Endodermal cell (in vitro differentiated cells): ENCODE data around the gene COX19. TPM values are rescaled to one million over a fixed set of nuclear protein-coding genes. Genes with fewer than 3 reads are reported as not detected.

Experiments used
- DNase-seq: peaks from one replicate; pipeline ENCODE4 v3.0.0-alpha.2; 2017
- H3K27ac ChIP-seq: 2 replicates; pipeline ENCODE4 v1.5.1; 2013; ENCODE audit warnings: mild to moderate bottlenecking, low read depth, low read length, moderate library complexity
- H3K27me3 ChIP-seq: 2 replicates; pipeline ENCODE4 v1.6.1; 2013; ENCODE audit warnings: mild to moderate bottlenecking, low read length, moderate library complexity; ENCODE audit not compliant: insufficient read depth, control insufficient read depth, poor library complexity, severe bottlenecking
- H3K36me3 ChIP-seq: 2 replicates; pipeline ENCODE4 v1.7.0; 2013; ENCODE audit warnings: mild to moderate bottlenecking, low read length, moderate library complexity; ENCODE audit not compliant: control insufficient read depth, insufficient read depth
- H3K4me1 ChIP-seq: one replicate; pipeline ENCODE4 v1.7.0; 2013; ENCODE audit warnings: low read length; ENCODE audit not compliant: control insufficient read depth, insufficient read depth
- H3K4me3 ChIP-seq: 2 replicates; pipeline ENCODE4 v1.5.1; 2013; ENCODE audit warnings: mild to moderate bottlenecking, low read length, moderate library complexity
- H3K9ac ChIP-seq: 2 replicates; pipeline ENCODE4 v1.6.1; 2013; ENCODE audit warnings: mild to moderate bottlenecking, low read length, moderate library complexity; ENCODE audit not compliant: poor library complexity, severe bottlenecking; ENCODE audit errors: extremely low read depth
- H3K9me3 ChIP-seq: 2 replicates; pipeline ENCODE4 v1.6.1; 2013; ENCODE audit warnings: mild to moderate bottlenecking, low read length, moderate library complexity; ENCODE audit not compliant: control insufficient read depth
- H3K27ac Mint-ChIP-seq: 2 replicates; pipeline ENCODE4 v1.8.0; 2020; ENCODE audit warnings: mixed read lengths
- H3K27me3 Mint-ChIP-seq: 2 replicates; pipeline ENCODE4 v1.8.0; 2021; ENCODE audit warnings: mild to moderate bottlenecking, mixed read lengths; ENCODE audit not compliant: insufficient read depth
- H3K36me3 Mint-ChIP-seq: 2 replicates; pipeline ENCODE4 v1.8.0; 2020; ENCODE audit warnings: low read depth, mixed read lengths
- H3K4me1 Mint-ChIP-seq: 2 replicates; pipeline ENCODE4 v1.8.0; 2020; ENCODE audit warnings: mixed read lengths
- H3K4me3 Mint-ChIP-seq: 2 replicates; pipeline ENCODE4 v1.8.0; 2020; ENCODE audit warnings: mild to moderate bottlenecking, moderate library complexity, mixed read lengths
- H3K9me3 Mint-ChIP-seq: 2 replicates; pipeline ENCODE4 v1.8.0; 2020; ENCODE audit warnings: mild to moderate bottlenecking, mixed read lengths
- CTCF ChIP-seq: fragments of 200-600 bp; sonication (generic); conservative IDR thresholded peaks from 2 replicates; pipeline ENCODE4 v1.5.0; 2021; ENCODE audit warnings: antibody characterized with exemption, mild to moderate bottlenecking
- WGBS, 2 experiments: methylation state at CpG; one replicate each; pipeline versions ENCODE4 v1.1.5 to v1.1.7; 2013; ENCODE audit warnings: missing lambda C conversion rate in 2 of 2, mixed read lengths in 1 of 2; ENCODE audit not compliant: insufficient coverage in 1 of 2, insufficient read length in 1 of 2; 5-methylcytosine and 5-hydroxymethylcytosine counted together
- total RNA-seq, 2 donors: library from RNA; stranded (reverse); fragmentation: NEBNext Ultra II Directional in 1 of 2; extraction: Animal tissue kit (Norgen Biotek cat#: 25700) in 1 of 2; gene quantifications; 2 replicates in 1 of 2; 3 replicates in 1 of 2; pipeline ENCODE4 v1.2.1, GENCODE V29; 2021

The COX19 gene
- total RNA-seq, 2 donors from 2014 or later, result 15.0 to 18.5 TPM

GRCh38 chr7:996079-996872 lies 20.9 kb upstream of the COX19 start:
- TF ChIP-seq CTCF, result no peak
- Histone ChIP-seq H3K4me3 (no peak overlapping the region), H3K27ac (no peak overlapping the region), H3K9me3 (no peaks in the 10 kb centered on the region), H3K4me1 (no peaks in the 10 kb centered on the region), H3K27me3 (no peaks in the 10 kb centered on the region), H3K9ac (no peak overlapping the region), H3K36me3 (peaks cover 9% of the 10 kb centered on the region)
- WGBS, 2 experiments, result 95 to 97% methylated on average over 27 to 38 of the region's 38 CpGs
- Mint-ChIP-seq H3K9me3 (no peaks in the 10 kb centered on the region), H3K27me3 (no peaks in the 10 kb centered on the region), H3K4me1 (no peaks in the 10 kb centered on the region), H3K27ac (no peak overlapping the region), H3K4me3 (no peak overlapping the region), H3K36me3 (peaks cover 7% of the 10 kb centered on the region)
- DNase-seq, result no peak

- DNase-seq, result no peak
- no peaks in the 10 kb centered on the region for H3K27me3 Mint-ChIP-seq
- H3K9me3 Mint-ChIP-seq, result no peaks in the 10 kb centered on the region
- Histone ChIP-seq H3K27me3 (no peaks in the 10 kb centered on the region), H3K9me3 (no peaks in the 10 kb centered on the region), H3K27ac (no peak overlapping the region), H3K4me1 (no peaks in the 10 kb centered on the region), H3K36me3 (peaks cover 9% of the 10 kb centered on the region), H3K4me3 (no peak overlapping the region), H3K9ac (no peak overlapping the region)
- H3K4me1 Mint-ChIP-seq, result no peaks in the 10 kb centered on the region
- peaks cover 4% of the 10 kb centered on the region for H3K36me3 Mint-ChIP-seq
- WGBS, 2 experiments, result 94% methylated on average over 14 of the region's 14 CpGs
- no peak overlapping the region for H3K27ac Mint-ChIP-seq
- no peak for TF ChIP-seq CTCF
- no peak overlapping the region for H3K4me3 Mint-ChIP-seq
These were observed 20.2 kb upstream of the COX19 start for GRCh38 chr7:995571-995970.

- H3K9me3 Mint-ChIP-seq, result no peaks in the 10 kb centered on the region
- H3K27me3 Mint-ChIP-seq, result no peaks in the 10 kb centered on the region
- WGBS, 2 experiments, result 87% methylated on average over 24 to 28 of the region's 28 CpGs
- Histone ChIP-seq H3K27ac (no peak overlapping the region), H3K36me3 (peaks cover 9% of the 10 kb centered on the region), H3K4me1 (no peaks in the 10 kb centered on the region), H3K27me3 (no peaks in the 10 kb centered on the region), H3K9me3 (no peaks in the 10 kb centered on the region), H3K9ac (no peak overlapping the region), H3K4me3 (no peak overlapping the region)
- TF ChIP-seq CTCF, result no peak
- H3K4me1 Mint-ChIP-seq, result no peaks in the 10 kb centered on the region
- no peak overlapping the region for H3K4me3 Mint-ChIP-seq
- H3K36me3 Mint-ChIP-seq, result peaks cover 4% of the 10 kb centered on the region
- H3K27ac Mint-ChIP-seq, result no peak overlapping the region
- DNase-seq, result no peak
These were observed 19.4 kb upstream of the COX19 start for GRCh38 chr7:994592-995308.
